ENCODE data around the gene CACNA1B.
"Not testable (repeated sequence)": the region's sequence is repeated elsewhere in the genome, so short reads cannot be mapped to it uniquely, and the experiment has no call there.

CACNA1B gene

GRCh38 chr9:138078846-138079245 is 201.3 kb downstream of the CACNA1B start:
- DNase-seq = no peak

DNA sequence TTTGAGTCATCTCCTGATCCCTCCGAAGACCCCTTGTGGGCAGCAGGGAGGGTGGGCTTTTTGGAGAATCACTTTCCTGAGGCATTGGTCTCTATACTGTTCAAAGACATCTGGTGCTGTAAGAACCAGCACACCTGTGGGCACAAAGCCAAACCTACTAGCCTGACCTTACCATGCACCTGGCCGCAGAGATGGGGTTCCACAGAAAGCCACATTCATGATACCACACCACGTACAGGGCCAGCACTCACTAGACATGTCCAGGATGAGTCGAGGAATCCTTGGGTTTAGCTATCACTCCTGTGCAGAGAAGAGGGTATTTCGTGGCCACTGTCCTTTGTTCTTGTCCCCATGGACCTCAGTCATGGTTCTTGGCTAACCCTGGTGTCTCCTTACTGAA is 203.4 kb downstream of the CACNA1B start:
- DNase-seq = no peak

GRCh38 chr9:138082918-138083636 is 205.5 kb downstream of the CACNA1B start:
- no peak for DNase-seq

GRCh38 chr9:138083873-138084272 is 206.3 kb downstream of the CACNA1B start:
- no peak for DNase-seq

- DNase-seq = no peak
Observed at GRCh38 chr9:138085568-138085967, 208.0 kb downstream of the CACNA1B start.

DNA sequence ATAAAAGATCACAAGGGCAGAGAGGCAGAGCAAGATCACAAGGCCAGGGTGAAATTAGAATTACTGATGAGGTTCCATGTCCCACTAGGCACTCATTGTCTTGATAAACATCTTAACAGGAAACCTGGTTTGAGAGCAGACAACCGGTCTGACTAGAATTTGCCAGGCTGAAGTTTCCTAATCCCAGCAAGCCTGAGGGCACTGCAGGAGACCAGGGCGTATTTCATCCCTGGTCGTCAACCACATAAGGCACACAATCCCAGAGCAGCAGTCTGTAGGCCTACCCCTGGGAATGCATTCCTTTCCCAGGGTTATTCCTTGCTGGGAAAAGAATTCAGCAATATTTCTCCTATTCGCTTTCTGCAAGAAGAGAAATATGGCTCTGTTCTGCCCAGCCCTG is 214.5 kb downstream of the CACNA1B start:
- DNase-seq = not testable (repeated sequence)

GRCh38 chr9:138094028-138094427 is 216.4 kb downstream of the CACNA1B start:
- DNase-seq = no peak

DNA sequence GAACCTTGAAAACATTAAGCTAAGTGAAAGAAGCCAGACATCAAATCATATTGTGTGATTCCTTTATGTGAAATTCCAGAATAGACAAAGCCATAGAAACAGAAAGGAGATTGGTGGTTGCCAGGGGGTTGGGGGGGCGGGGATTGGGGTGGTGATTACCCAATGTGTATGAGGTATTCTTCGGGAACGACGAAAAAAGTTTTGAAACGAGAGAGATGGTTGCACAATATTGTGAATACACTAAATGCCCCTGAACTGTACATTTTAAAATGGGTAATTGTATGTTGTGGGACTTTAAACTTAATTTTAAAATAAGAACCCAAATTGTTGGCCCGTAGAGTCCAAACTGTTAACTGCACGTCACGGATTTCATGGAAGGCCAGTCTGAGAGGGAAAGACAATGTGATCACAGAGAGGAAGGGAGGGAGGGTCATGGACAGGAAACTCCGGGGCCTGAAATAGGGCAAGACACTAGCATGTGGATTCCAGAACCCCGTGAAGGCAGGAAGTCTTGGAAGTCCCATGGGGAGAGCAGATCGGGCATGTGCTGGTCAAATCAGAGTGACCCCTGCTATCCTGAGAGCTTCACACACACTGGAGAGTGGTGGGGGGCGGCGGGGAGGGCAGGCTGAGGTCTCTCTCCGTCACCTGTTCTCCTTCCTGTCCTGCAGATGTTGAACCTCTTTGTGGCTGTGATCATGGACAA is 218.4 kb downstream of the CACNA1B start:
- DNase-seq = no peak

- no peak for DNase-seq
Observed at GRCh38 chr9:138096519-138096845, 218.9 kb downstream of the CACNA1B start.

GRCh38 chr9:138097501-138097991 is 220.0 kb downstream of the CACNA1B start:
- no peak for DNase-seq

DNA sequence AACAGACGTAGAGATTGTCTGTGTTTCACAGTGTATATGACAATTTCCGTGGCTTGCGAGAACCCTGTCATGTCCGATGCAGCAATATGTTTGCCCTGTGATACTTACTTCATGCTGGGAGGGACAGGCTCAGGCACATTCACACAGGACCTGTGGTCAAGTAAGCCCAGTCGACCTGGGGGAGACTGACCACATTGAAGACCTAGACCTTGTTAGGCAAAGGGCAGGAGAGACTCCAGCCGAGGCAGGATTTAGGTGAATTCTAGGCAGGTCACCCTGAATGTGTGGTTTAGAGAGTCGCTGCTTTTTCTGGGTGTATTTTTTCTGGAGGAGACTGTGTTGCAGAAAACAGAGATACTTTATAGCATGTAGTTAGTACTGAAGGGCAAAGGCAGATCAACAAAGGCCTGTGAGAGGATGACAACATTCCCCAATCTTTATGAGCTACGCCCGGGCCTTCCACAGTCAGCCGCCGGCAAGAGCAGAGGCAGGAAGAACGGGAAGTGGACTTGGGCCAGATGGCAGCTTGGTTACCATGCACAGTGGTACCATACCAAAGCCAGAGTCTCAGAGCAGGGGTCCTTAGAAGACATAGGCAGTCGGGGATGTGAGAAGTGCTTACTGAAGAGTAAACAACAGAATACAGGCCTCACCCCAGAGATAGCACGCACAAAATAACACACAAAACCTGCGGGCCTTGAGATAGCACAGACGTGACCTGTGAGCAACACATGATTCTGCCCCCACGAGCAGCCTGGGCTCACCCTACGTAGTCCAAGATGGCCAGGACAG is 220.7 kb downstream of the CACNA1B start:
- no peak for DNase-seq

- DNase-seq = no peak
Observed at GRCh38 chr9:138098908-138099791, 221.6 kb downstream of the CACNA1B start.

DNA sequence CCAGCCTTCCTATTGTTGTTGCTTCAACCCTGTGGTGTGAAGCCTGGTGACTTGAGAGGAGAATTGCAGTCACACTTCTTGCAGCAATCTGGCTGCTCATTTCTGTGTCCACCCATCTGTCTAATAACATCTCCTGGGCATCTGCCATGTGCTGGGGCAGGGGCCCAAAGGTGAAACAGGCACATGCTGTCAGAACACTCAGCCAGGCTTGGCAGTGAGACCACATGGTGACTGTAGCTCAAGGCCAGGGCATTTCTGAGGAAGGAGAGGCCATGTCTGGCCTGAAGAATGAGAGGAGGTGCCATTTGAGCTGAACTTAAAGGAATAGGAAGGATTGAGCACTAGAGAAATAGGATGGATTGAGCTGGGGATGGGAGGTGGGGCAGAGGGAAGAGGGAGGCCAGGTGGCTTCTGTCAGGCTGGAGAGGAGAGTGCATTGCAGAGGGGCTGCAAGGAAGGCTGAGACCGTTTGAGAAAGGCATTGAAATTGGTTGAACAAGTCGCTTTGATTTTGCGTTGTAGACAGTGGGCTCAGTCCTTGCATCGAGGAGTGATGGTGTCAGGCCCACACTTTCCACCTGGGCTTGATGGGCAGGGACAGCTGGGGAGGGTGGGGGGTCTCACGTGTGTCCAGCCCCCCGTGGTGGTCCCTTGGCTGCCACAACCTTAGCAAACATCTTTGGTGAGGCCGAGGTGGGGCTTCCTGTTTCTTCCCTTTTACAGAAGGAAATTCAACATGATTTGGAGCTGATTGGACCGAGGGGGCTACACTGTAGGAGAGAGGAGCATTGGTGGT is 222.4 kb downstream of the CACNA1B start:
- no peak for DNase-seq

DNA sequence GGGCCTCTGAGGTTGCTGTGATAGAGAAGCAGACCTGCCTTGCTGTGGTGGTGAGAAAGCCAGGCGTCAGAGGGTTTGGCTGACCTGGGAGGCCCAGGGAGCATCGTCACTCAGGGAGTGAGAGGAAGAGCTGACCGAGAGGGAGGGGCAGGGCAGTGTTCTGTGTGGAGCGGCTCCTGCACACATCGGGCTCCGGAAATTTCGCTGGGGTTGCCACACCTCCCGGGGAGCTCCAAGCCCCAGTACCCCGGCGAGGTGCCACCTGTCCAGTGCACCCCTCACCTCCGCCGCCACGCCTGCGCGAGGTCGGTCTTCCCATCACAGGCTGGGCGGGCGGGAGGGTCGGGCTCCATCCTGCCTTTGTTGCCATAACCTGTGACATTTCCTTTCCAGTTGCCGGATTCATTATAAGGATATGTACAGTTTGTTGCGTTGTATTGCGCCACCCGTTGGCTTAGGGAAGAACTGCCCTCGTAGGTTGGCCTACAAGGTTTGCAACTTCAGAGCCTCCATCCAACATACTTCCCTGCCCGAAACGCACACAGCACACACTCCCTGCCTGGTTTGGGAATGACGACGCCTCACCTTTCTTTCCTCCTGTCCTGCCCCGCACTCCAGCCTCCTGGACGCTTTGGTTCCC is 223.2 kb downstream of the CACNA1B start:
- DNase-seq = no peak

DNA sequence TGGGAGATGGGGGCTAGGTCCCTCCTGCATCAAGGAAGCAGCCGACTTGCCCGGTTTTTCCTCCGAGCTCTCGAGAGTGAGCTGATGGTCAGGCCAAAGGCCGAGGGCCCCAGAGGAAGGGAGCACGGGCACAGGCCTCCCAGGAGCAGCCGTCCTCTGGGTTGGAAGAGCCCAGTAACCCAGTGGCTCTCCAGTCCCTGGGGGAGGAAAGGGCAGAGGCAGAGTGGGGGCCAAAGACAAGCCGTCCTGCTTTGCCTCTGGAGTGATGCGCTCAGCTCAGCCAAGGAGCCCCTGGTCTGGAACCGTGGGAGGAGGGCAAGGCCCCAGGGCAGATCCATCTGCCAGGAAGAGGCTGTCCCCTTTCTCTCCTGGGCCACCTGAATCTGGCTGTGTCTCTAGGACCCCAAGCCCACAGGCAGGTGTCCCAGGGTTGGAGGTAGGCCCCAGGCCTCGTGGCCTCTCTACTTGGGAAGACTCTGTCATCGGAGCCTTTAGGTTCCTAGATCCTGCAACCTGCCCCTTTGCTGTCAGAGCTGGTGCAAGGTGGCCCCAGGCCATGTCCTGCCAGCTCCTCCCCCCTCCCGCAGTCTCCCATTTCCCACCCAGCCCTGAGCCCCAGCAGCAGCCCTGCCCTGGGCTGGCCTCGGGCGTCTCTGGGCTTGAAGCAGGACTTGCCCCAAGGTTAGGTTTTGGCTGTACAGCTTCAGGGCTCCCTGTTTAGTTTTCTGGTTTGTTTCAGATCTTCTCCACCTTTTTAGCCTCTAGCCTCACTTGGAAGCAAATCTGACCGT is 224.1 kb downstream of the CACNA1B start:
- DNase-seq = no peak

GRCh38 chr9:138102246-138103051 is 224.9 kb downstream of the CACNA1B start:
- no peak for DNase-seq

DNA sequence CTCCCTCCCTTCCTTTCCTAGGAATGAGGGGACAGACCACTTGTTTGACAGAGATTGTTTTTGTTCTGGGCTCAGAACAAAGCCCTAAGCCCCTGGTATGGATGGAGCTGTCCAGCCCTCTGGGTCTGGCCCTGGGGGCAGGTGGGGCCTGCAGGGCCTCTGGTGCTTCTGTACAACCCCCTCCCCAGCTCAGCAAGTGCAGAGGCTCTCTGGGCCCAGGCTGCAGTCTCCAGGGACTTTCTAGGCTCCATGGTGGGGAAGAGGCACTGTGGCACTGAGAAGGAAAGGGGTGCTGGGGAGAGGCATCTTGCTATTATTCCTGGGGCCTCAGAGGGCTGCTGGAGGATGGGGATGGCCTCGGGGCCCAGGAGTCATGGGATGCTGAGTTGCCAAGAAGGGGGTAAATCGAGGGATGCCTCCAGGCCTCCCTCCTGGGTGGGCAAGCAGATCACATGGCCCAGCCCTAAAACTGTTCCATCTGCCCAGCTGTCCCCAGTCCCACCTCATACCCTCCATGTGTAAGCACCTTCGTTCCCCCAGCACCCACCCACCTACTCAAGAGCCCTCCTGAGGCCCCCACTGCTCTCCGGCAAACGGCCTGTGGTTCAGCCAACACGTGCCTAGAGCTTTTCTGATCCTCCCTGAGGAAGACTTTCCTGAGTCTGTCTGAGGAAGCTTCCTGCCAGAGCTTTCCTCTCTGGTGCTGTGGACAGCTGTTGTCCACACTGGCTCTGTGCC is 225.7 kb downstream of the CACNA1B start:
- DNase-seq = no peak

DNA sequence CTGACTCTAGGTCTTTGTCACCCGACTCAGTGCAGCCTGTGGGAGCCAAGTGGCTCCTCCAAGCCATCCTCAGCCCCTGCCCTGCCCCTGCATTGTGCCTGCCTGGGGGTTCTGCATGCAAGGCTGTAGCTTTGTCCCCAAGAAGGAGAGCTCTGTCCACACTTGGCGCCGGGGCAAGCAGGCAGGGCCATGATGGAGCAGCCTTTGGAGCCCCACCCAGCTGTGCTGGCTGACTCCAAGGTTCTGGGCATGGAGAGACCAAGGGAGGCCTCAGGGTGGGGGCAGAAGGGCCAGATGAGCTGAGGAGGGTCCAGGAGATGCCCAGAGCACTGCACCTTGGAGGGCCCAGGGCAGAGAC is 226.2 kb downstream of the CACNA1B start:
- no peak for DNase-seq
